Measurements from ENCODE around the gene HSPA12B. TPM values are rescaled to one million over a fixed set of nuclear protein-coding genes. Genes with fewer than 3 reads are reported as not detected.

HSPA12B gene
- polyA plus RNA-seq, 10 donors: 18.9 to 34.3 (median 23.4) TPM

DNA sequence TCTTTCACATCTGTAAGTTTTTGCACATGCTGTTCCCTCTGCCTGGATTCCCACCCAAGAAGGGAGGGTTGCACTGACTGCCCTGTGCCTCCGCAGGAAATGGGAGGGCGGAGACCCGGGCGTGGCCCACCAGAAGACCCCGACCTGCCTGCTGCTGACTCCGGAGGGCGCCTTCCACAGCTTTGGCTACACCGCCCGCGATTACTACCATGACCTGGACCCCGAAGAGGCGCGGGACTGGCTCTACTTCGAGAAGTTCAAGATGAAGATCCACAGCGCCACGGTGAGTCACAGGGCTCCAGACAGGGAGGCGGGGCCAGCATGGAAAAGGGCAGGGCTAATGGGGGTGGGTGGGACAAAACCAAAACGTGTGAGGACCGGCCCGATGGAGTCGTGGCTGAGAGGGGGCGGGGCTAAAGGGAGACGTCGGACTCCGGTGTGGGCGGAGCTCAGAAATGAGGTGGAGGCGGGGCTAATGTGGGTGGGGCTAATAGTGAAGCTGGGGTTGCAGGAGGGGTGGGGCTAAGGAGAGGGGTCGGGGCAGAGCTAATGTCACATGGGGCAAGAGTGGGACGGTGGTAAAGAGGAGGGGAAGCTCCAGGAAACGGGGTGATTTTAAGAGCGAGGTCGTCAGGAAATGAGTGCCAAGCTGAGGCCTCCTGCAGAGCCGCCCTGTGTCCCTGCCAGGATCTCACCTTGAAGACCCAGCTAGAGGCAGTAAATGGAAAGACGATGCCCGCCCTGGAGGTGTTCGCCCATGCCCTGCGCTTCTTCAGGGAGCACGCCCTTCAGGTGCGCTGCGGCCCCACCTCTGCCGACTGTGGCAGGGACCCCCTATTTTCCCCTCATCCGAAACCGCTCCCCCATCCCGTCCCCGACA is 12.6 kb downstream of the HSPA12B start:
- DNase-seq: peak in 1 of 3 donors; percentile 40

DNA sequence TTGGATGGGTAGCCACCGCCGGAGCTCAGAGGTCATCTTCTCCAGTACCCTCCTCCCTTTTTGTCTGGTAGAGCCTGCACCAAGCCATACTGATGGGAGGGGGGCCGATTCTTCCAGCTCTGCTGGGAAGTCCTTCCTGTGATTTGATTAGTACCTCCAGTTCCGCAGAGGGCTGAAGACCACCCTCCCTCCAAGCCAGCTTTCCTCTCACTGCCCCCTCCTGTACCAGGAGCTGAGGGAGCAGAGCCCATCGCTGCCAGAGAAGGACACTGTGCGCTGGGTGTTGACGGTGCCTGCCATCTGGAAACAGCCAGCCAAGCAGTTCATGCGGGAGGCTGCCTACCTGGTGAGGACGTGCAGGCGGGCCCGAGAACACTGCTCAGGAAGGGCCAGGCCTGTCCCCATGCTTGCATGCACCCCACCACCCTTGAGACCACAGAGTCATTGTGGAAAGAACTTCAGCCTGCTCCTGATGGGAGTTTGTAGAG is 13.2 kb downstream of the HSPA12B start:
- peak in 1 of 3 donors; percentile 3 for DNase-seq

DNA sequence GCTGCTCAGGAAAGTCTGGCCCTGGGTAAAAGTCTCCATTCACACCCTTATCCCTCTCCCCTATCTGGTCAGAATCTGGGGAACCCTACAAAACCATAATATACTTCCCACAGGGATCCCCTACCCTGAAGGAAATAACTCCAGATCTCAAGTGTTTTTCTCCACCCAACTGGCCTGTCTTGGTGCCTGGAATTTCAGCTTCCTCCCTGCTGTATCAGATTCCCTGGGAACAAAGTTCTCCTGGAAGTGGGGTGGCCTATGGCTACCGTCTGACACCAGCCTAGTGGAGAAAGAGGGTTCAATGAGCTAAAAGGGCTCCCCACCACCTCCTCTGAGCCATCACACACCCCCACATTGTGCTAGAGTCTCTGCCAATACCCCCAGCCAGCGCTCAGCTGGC is 15.0 kb downstream of the HSPA12B start:
- no peak for DNase-seq

DNA sequence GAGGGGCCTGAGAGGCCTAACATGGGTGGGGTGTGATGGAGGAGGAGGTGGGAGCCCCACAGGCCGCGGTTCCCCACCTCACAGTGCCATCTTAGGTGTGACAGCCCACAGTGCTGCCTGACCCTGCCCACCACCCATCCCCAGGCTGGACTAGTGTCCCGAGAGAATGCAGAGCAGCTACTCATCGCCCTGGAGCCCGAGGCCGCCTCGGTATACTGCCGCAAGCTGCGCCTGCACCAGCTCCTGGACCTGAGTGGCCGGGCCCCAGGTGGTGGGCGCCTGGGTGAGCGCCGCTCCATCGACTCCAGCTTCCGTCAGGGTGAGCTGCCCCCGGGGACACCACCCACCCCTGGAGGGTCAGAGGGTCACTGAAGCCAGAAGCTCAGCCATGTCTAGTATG is 15.6 kb downstream of the HSPA12B start:
- DNase-seq: peak in 1 of 3 donors; percentile 3

DNA sequence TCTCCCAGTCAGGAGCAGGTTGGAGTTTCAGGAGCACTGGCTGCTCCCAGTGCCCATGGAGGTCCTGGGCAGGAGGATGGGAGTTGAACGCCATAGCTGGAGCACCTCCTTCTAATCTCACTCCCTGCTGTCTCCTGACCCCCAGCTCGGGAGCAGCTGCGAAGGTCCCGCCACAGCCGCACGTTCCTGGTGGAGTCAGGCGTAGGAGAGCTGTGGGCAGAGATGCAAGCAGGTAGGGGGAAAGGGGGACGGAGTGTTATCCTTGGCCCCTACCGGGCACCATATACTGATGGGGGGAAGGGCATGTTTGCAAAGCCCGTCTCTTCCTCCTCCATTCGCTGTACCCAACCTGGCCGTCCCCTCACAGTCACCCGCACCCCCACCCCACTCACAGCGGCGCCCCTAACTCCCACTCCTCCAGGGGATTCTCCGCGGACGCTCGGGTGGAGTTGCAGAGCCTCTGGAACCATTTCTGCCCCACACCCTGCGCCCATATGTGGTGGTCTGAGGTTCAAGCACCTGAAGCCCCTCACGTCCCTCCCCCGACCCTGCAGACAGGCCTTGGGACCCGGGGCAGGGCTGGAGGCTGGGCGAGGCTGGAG is 16.7 kb downstream of the HSPA12B start:
- DNase-seq: peak in 1 of 3 donors; percentile 8

DNA sequence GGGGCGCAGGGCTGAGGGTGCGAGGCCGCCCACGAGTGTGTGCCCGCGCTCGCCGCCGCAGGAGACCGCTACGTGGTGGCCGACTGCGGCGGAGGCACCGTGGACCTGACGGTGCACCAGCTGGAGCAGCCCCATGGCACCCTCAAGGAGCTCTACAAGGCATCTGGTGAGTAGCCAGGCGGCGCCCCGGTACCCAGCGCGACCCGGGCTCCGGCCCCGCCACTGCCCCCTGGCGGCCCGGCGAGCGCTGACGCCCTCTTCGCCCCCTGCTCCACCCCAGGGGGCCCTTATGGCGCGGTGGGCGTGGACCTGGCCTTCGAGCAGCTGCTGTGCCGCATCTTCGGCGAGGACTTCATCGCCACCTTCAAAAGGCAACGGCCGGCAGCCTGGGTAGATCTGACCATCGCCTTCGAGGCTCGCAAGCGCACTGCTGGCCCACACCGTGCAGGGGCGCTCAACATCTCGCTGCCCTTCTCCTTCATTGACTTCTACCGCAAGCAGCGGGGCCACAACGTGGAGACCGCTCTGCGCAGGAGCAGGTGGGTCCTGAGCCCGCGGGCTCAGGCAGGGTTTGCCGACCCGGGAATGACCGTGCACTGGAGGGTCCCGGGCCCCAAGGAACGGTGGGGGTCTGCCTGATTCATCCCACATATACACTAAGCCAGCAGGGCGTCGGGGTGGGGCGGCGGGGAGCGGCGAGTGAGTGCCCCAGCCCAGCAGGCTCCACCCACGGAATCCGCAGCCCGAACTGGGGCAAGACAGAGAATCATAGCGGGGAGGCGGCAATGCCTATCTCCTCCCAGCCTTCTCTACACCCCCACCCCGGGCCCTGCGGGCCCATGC is 17.4 kb downstream of the HSPA12B start:
- DNase-seq: peak in 1 of 3 donors; percentile 45

DNA sequence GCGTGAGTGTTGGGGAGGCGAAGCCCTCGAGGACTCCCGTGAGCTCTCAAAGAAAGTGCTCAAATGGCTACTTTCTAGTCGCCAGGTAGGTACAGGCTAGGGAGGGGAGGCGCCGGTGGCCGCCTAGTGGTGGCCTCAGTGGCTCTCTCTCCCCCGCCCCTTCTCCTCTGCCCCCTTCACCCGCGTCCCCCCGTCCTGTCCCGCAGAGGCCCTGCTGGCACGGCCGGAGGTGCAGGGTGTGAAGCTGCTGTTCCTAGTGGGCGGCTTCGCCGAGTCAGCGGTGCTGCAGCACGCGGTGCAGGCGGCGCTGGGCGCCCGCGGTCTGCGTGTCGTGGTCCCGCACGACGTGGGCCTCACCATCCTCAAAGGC is 18.8 kb downstream of the HSPA12B start:
- DNase-seq: no peak

DNA sequence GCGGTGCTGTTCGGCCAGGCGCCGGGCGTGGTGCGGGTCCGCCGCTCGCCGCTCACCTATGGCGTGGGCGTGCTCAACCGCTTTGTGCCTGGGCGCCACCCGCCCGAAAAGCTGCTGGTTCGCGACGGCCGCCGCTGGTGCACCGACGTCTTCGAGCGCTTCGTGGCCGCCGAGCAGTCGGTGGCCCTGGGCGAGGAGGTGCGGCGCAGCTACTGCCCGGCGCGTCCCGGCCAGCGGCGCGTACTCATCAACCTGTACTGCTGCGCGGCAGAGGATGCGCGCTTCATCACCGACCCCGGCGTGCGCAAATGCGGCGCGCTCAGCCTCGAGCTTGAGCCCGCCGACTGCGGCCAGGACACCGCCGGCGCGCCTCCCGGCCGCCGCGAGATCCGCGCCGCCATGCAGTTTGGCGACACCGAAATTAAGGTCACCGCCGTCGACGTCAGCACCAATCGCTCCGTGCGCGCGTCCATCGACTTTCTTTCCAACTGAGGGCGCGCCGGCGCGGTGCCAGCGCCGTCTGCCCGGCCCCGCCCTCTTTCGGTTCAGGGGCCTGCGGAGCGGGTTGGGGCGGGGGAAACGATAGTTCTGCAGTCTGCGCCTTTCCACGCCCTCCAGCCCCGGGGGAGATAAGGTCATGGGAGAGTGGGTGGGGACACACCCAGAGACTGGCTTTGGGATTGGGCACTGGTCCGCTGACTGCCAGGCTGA is 19.3 kb downstream of the HSPA12B start:
- DNase-seq: no peak

DNA sequence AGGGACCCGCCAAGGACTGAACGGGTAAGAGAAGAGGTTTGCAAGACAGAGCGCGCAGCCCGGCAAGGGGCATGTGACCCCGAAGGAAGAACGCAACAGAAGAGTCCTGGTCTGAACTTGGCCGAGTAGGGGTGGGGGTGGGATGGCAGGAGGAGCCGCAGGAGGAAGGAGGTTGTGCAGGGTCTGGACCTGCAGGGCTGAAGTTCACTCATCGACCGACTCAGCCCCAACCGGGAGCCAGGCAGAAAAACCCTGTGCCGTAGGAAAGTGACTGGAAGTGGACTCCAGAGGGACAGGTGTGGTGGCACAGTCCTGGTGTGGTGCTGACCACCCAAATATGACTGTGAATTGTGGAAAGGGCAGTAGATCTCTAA is 19.9 kb downstream of the HSPA12B start:
- no peak for DNase-seq

DNA sequence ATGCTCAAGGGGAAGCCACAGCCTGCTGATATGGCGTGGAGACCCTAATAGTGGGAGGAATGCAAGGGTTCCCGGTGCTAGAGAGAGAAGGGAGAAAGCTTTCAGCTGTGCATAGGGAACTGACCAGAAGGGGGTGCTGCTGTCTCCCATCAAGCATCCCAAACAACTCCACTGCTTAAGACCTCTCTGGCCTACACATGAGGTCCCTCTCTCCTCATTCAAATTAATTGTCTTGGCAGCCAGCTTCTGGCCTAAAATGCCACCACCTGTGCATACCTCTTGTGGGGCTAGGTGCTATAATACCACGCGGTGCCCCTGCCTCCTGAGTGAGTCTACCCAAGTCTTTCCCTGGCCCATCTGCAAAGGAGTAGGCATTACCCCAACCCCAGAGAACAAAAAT is 20.6 kb downstream of the HSPA12B start:
- DNase-seq: peak; percentile 57 to 89 (median 78)

DNA sequence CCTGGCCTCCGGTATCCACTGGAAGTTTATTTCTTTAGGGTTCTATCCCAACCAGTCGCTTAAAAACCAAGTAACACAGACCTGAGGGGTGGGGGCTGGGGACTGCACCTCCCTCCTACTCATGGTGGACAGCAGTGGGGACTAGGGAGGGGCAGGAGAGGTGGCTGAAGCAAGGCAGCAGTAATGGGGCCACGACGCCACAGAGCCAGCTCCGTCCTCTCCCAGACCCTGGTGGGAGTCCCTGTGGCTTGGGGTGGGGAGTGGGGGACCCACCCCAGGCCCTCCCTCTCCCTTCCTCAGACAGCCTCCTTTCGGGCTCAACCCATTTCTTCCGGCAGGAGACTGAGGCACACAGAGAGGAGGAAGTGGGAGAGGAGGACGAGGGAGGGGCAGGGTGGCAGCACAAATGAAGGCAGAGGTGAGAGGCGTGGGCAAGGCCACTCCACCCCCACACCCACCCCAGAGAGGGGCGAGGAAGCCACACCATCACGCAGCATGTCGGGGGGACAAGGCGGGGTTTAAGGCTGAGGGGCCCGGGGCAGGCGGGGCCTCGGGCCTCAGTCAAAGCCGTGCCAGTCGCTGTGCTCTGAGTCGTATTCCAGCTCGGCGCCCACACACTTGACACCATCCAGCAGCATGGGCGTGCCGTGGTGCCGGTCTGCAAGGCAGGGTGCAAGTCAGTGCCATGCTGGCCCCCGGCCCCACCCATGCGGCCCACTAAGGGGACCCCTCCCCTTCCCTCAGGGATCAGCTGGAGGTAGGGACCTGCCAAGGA is 21.2 kb downstream of the HSPA12B start:
- no peak for DNase-seq

DNA sequence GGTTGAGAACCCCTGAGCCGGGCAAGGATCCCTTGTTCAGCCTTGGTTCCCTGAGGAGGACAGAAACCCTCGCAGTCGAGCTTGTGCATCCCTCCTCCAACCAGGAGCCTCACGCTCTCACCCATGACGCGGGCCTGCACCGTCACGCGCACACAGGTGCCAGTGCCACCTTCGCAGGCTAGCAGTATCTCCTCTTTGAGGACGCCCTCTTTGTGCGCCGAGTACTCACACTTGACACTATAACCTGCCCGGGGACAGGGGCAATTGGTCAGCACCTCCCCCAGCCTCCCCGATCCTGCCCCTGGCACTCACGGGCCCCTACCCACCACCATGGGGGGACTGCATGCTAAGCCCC is 21.8 kb downstream of the HSPA12B start:
- no peak for DNase-seq

DNA sequence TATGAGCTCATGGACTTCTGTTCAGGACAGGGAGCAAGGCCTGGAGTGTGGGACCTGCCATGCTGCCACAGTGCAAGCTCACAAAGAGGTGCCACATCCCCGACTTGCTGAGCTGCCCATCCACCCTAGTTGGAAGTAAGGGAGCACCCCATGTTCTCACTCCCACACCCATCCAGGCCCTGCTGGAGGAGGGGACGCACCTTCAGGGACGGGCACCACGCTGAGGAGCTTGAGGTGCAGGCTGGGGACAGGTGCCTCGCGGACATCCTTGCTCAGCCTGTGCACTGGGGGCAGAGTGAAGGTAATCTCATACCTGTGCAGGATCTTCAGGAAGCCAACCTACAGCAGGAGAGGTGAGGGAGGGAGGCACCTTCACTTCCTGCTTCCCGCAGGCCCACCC is 22.8 kb downstream of the HSPA12B start:
- DNase-seq: no peak

DNA sequence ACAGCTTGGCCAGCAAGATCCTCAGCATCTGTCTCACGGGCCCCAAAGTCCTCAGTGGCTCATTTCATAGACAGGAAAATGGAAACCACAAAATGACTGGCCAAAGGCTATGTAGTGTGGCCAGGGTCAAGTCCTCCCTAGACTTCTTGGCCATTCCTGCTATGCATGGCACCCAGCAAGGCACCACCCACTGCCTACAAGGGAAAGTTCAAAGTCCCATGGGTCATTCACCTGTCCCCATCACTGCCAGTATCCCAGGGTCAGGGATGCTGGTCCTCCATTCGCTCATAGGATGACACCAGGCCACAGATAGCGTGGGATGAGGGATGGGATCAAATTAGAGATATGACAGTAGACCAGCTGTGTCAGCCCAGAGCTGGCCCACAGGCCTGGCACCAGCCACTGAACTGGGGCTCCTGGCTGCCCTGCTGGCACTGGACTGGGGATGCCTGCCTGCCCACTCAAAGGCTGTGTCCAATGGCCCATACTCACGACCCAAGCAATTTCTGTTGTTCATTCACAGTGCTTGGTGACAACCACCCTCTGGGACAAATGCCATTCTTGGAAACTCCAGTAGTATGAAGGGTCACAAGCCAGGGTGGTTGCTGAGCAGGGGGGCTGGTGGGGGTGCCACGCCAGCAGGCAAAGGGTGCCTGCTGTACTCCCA is 23.5 kb downstream of the HSPA12B start:
- no peak for DNase-seq

DNA sequence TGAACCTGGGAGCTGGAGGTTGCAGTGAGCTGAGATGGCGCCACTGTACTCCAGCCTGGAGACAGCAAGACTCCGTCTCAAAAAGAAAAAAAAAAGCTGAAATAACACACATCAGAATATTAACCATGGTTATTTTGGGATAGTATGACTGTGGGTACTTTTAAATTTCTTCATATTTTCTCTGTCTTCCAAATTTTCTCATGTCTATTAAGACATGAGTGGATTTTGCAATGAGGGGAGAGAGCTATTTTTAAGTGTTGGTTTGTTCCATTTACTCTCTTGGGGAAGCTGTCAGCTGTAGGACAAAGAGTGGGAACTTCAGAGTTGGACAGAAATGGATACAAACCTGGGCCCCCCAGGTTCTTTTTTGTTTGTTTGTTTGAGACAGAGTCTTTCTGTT is 24.8 kb downstream of the HSPA12B start:
- no peak for DNase-seq

DNA sequence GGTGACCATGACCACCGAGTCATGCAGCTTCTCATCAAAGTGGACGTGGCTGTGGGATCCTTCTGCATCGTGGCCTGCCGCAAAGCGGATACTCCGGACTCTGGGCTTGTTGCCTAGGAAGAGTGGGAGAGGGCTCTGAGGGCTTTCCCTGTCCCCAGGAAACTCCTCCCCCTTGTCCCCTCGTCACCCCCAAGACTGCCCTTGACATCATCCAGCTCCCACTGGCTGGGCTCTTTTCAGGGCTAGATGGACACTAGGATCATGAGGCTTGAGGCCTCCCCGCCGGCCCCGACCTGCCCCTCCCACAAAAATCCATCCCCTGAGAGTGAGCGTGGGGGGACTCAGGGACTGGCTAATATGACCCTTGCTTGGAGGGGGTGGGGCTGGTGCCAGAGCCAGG is 26.1 kb downstream of the HSPA12B start:
- DNase-seq: no peak

DNA sequence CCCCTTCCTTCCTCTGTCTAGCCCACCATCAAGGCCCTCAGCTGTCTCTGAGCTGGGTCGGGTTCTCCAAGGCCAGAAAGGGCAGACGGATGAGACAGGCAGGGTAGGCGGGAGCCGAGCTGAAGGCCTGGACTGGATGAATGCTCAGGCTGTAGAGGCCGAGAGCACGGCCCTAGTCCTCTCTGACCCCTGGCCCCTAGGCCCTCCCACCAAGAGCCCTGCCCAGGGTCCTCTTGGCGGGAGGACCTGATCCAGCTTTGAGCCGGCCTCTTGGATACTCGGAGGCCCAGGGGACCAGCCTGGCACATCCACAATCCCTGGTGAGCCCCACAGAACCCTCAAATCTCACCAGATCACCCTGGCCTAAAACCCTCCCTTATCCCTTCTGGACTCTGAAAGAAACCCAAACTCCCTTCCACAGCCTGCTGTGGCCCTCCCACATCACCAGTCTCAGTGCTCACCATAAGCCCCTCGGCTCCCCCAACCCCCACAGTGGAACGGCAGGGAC is 26.9 kb downstream of the HSPA12B start:
- DNase-seq: no peak

DNA sequence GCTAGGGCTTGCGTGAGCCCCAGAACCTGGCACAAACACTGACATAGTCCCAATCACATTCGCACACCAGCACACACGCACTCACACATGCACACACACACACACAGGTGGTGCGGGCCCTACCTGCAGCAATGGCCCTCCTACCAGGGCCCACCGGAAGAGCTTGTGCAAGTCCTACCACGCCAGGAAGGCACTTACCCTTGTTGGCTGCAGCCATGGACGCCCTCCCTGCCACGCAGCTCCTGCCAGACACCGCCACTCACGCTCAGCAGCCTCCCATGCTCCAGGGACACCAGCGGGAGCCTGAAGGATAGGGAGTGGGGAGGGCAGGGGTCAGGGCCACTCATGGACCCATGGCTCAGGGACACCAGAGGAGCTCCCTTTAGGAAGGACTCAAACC is 27.4 kb downstream of the HSPA12B start:
- no peak for DNase-seq

DNA sequence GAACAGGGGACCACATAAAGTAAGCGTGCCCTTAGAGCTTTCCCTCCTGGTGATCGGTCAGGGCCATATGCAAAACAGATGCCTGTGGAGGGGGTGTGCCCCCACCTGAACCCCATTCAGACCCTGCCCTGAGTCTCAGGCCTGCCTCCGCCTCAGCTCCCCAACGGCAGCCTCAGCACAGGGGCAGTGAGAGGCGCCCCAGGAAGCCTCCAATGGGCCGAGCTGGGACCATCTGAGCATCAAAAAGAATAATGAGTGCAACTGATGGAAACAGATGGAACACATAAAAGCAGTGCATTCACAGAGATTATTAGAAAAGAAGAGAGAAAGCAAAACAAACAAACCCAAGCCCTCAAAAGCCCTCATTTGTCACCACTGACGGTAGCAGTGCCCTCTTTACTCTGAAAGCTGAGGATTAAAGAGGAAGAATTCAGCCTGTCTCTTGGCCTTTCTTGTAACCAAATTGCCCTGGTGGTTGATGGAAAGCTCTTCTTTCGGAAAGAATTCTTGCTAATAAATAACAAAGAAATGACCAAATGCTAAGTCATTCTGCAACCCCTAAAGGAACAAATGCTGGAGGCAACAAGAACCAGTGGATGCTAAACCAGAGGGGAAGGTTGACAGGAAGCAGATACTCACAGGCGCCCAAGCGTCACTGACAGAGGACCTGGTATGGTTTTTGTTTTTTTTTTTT is 28.3 kb downstream of the HSPA12B start:
- DNase-seq: no peak
